SU-DHL-6 (cell line): ENCODE results near the gene RBMS1.

Experiments
- H2AFZ ChIP-seq: fragments of 200-600 bp; sonication (generic); 2 replicates; pipeline ENCODE4 v1.6.1; 2014; ENCODE audit warnings: low read depth, mild to moderate bottlenecking, moderate library complexity, mixed read lengths, antibody characterized with exemption, low read length; ENCODE audit not compliant: severe bottlenecking
- H3F3A ChIP-seq: fragments of 200-600 bp; shearing (Covaris generic); 2 replicates; pipeline ENCODE4 v1.6.0; 2016; ENCODE audit warnings: antibody characterized with exemption, mild to moderate bottlenecking; ENCODE audit not compliant: insufficient read depth
- H3K27ac ChIP-seq: fragments of 200-600 bp; sonication (generic); 2 replicates; pipeline ENCODE4 v1.5.1; 2016; ENCODE audit warnings: low read depth, mild to moderate bottlenecking, low read length, moderate library complexity, mixed read lengths
- H3K27me3 ChIP-seq: fragments of 200-600 bp; sonication (generic), shearing (Covaris generic); 2 replicates; pipeline ENCODE4 v1.6.0; 2014; ENCODE audit warnings: mild to moderate bottlenecking, low read length
- H3K36me3 ChIP-seq: fragments of 200-600 bp; sonication (generic); 2 replicates; pipeline ENCODE4 v1.6.1; 2014; ENCODE audit warnings: mild to moderate bottlenecking, low read length, mixed read lengths
- H3K4me2 ChIP-seq: fragments of 300-600, 200-600 bp; shearing (Covaris generic), sonication (generic); 2 replicates; pipeline ENCODE4 v1.6.0; 2014; ENCODE audit warnings: low read length, low read depth, mild to moderate bottlenecking; ENCODE audit not compliant: poor library complexity, severe bottlenecking
- H3K4me3 ChIP-seq: fragments of 200-600 bp; sonication (generic); 2 replicates; pipeline ENCODE4 v1.5.1; 2014; ENCODE audit warnings: antibody characterized with exemption, low read length, mild to moderate bottlenecking, mixed read lengths; ENCODE audit not compliant: insufficient read depth, poor library complexity, severe bottlenecking
- H3K79me2 ChIP-seq: fragments of 200-600 bp; sonication (generic); 2 replicates; pipeline ENCODE4 v1.6.1; 2014; ENCODE audit warnings: mild to moderate bottlenecking, low read length, moderate library complexity; ENCODE audit not compliant: insufficient read depth
- H3K9ac ChIP-seq: fragments of 200-600 bp; sonication (generic); 2 replicates; pipeline ENCODE4 v1.7.0; 2014; ENCODE audit warnings: mild to moderate bottlenecking, low read length
- H3K9me2 ChIP-seq: fragments of 200-600 bp; sonication (generic); replicated peaks from 2 replicates; pipeline ENCODE4 v1.6.1; 2014; ENCODE audit warnings: low read length; ENCODE audit not compliant: insufficient read depth
- H3K9me3 ChIP-seq: fragments of 200-600 bp; sonication (generic); 2 replicates; pipeline ENCODE4 v1.6.1; 2014; ENCODE audit warnings: low read length, mixed read lengths; ENCODE audit not compliant: insufficient read depth
- H4K20me1 ChIP-seq: fragments of 200-600 bp; sonication (generic); 2 replicates; pipeline ENCODE4 v1.6.1; 2014; ENCODE audit warnings: low read depth, mild to moderate bottlenecking, antibody characterized with exemption, low read length, moderate library complexity, mixed read lengths
- CTCF ChIP-seq: fragments of 200-600 bp; sonication (generic); IDR thresholded peaks from one replicate; pipeline ENCODE4 v1.5.1; 2017; ENCODE audit warnings: antibody characterized with exemption, mild to moderate bottlenecking, low read length, moderate library complexity; ENCODE audit not compliant: insufficient read depth, poor library complexity, severe bottlenecking
- EZH2phosphoT487 ChIP-seq: fragments of 200-600 bp; sonication (generic), shearing (Covaris generic); conservative IDR thresholded peaks from 2 replicates; pipeline ENCODE4 v1.6.1; 2018; ENCODE audit warnings: mild to moderate bottlenecking, antibody characterized with exemption, low read length, moderate library complexity, mixed read lengths

The RBMS1 gene

DNA sequence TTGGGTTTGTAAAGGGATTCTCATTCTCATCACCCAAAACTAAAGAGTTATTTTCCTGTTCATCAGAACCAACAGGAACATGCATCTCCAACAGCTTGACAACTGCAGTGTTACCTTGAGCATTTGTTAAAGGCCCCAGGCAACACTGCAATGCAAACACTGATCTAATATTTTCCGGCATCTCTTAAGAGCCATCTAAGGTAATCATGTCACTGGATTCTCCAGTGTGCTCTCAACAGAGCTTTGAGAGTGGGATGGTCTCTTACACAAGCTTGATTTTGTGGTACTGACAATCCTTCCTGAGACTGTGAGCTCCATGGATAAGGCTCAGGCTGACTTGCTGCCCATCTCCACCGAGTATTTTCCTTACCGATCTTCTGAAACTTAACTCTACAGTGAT, 203.0 kb downstream of the RBMS1 start:
- Histone ChIP-seq H3K27ac (no peak overlapping the region), H3K9ac (no peak overlapping the region), H3K27me3 (no peaks in the 10 kb centered on the region), H2AFZ (no peak overlapping the region), H4K20me1 (no peaks in the 10 kb centered on the region), H3K4me3 (no peak overlapping the region), H3K79me2 (no peaks in the 10 kb centered on the region), H3K4me2 (no peak overlapping the region), H3K9me3 (no peaks in the 10 kb centered on the region), H3K36me3 (no peaks in the 10 kb centered on the region), H3K9me2 (no peaks in the 10 kb centered on the region), H3F3A (no peaks in the 10 kb centered on the region)
- no peak for TF ChIP-seq CTCF
- TF ChIP-seq EZH2phosphoT487 = no peak

- Histone ChIP-seq H3F3A (no peaks in the 10 kb centered on the region), H3K27me3 (no peaks in the 10 kb centered on the region), H3K9ac (no peak overlapping the region), H3K4me2 (no peak overlapping the region), H3K9me3 (no peaks in the 10 kb centered on the region), H2AFZ (no peak overlapping the region), H3K4me3 (no peak overlapping the region), H4K20me1 (no peaks in the 10 kb centered on the region), H3K9me2 (no peaks in the 10 kb centered on the region), H3K79me2 (no peaks in the 10 kb centered on the region), H3K36me3 (no peaks in the 10 kb centered on the region), H3K27ac (no peak overlapping the region)
- TF ChIP-seq EZH2phosphoT487 (no peak), CTCF (no peak)
These were observed 203.8 kb downstream of the RBMS1 start for GRCh38 chr2:160289831-160290230.

GRCh38 chr2:160289126-160289525, 204.5 kb downstream of the RBMS1 start:
- Histone ChIP-seq H3K9me3 (no peaks in the 10 kb centered on the region), H3K4me2 (no peak overlapping the region), H3K27me3 (no peaks in the 10 kb centered on the region), H3K4me3 (no peak overlapping the region), H3K79me2 (no peaks in the 10 kb centered on the region), H3K9me2 (no peaks in the 10 kb centered on the region), H3K9ac (no peak overlapping the region), H3K36me3 (no peaks in the 10 kb centered on the region), H3F3A (no peaks in the 10 kb centered on the region), H3K27ac (no peak overlapping the region), H4K20me1 (no peaks in the 10 kb centered on the region), H2AFZ (no peak overlapping the region)
- TF ChIP-seq CTCF = no peak
- TF ChIP-seq EZH2phosphoT487 = no peak
